Epithelial cell of esophagus (primary cell): ENCODE measurements around the gene TALDO1.

Experiments
- DNase-seq: peaks from one replicate; pipeline ENCODE4 v3.0.0; 2010; ENCODE audit warnings: low read depth
- H3K4me3 ChIP-seq: 2 replicates; pipeline ENCODE4 v1.5.1; 2011; ENCODE audit warnings: mild to moderate bottlenecking, low read length, control low read depth
- TF ChIP-seq, protein P1 (sequence below): IDR thresholded peaks from 2 replicates; pipeline ENCODE4 v1.5.1; 2011; ENCODE audit warnings: low read depth, mild to moderate bottlenecking, low read length, control low read depth, inconsistent platforms; ENCODE audit not compliant: insufficient read depth; ENCODE audit errors: missing control alignments

TALDO1 gene

DNA sequence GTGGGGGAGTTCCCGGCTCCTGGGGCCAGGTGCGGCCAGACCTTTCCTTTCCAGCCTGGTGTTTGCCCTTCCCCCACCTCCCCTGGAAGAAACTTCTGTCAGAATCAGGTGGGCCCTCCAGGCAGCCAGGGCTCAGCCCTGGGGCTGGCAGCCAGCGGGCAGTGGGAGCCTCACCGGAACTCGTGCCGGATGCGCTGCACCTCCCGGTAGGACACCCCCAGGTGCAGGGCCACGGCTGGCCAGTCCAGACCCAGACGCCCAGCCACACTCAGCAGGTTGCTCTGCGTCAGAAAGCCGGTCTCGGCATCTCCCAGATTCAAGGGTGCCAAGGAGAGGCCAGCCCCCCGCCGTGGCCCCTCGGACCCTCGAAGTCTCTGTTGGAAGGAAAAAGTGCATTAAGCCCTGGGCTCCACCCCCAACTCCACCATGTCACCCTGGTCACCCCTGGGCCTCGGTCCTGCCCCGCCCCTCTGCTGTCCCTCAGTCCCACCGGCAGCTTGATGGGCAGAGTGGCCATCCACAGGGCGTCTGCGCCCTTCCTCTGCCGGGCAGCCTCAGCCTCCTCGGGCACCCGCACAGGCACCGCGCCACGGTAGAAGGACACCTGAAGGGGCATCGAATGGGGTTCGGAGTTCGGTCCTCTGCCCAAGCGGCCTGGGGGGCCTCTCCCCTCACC is 52.5 kb downstream of the TALDO1 start:
- DNase-seq, result no peak
- TF ChIP-seq, protein P1, sequence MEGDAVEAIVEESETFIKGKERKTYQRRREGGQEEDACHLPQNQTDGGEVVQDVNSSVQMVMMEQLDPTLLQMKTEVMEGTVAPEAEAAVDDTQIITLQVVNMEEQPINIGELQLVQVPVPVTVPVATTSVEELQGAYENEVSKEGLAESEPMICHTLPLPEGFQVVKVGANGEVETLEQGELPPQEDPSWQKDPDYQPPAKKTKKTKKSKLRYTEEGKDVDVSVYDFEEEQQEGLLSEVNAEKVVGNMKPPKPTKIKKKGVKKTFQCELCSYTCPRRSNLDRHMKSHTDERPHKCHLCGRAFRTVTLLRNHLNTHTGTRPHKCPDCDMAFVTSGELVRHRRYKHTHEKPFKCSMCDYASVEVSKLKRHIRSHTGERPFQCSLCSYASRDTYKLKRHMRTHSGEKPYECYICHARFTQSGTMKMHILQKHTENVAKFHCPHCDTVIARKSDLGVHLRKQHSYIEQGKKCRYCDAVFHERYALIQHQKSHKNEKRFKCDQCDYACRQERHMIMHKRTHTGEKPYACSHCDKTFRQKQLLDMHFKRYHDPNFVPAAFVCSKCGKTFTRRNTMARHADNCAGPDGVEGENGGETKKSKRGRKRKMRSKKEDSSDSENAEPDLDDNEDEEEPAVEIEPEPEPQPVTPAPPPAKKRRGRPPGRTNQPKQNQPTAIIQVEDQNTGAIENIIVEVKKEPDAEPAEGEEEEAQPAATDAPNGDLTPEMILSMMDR, result no peak
- no peak overlapping the region for H3K4me3 ChIP-seq

DNA sequence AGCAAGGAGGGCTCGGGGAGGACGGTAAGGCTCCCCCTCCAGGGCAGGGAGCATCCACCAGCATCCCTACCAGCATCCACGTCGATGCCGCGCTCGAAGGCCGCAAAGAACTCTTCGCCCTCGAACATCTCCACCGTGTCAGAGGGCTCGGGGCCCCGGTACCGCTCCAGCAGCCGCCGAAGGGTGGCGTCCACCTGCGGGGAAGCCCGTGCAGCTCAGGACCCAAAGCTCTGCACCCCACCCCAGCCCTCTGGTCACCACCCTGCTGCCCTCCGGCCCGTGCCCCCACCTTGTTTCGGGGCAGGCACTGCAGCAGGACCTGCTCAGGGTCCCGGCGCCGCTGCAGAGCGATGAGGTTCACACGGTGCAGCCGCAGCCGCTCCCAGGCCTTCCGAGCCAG is 53.2 kb downstream of the TALDO1 start:
- H3K4me3 ChIP-seq, result no peak overlapping the region
- TF ChIP-seq, protein P1, result no peak
- DNase-seq, result no peak

DNA sequence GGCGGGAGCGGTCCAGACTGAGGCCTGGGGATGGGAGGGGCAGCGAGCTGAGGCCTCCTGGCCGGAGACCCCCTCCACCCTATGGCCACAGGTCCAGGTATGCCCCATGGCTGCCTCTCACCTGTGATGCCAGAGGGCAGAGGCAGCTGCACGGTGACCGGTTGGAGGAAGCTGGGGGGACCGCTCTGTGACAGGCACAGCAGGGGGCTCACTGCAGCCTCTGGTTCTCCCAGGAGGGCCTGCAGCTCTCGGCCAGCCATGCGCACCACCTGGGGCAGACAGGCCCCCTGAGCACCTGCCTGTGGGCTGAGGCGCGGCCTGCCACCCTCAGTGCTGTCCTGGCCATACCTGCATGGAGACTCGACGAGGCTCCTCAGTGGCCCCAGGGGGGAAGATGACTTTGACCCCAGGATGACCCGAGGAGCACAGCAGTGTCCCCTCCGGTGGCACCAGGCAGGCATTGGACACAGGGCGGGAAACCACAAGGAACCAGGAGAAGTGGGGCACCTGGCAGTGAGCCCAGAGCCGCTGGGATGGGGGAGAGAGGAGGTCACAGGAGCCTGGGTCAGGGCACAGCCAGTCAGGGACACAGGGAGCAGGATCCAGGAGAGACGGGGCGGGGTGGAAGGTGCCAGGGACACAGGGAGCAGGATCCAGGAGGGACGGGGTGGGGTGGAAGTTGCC is 54.0 kb downstream of the TALDO1 start:
- no peak for DNase-seq
- no peak overlapping the region for H3K4me3 ChIP-seq
- TF ChIP-seq, protein P1, result no peak

DNA sequence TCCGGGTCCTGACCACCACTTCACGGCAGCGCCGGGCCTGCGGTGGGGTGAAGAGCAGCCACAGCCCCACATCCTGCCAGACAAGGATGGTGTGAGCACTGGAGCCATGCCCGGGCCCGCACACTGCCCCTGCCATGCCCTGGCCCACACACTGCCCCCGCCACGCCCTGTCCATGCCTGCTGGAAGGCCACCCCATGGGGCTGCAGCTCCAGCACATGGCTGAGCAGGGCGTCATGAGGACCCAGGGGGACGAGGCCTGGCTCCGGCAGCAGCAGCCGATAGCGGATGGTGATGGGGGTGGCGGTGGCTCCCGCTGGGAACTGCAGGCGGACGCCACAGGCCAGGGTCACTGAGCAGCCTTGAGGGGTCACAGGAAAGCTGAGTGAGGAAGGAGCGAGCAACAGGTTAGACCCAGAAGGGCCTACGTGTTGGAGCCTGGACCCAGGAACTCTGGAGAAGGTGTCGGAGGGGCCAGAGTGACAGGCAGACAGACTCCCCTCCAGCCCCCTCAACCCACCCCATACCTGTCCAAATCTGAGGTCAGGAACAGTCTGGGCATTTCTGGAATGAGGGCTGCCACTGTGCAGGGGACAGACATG is 54.9 kb downstream of the TALDO1 start:
- H3K4me3 ChIP-seq, result no peak overlapping the region
- TF ChIP-seq, protein P1, result no peak
- DNase-seq, result no peak

DNA sequence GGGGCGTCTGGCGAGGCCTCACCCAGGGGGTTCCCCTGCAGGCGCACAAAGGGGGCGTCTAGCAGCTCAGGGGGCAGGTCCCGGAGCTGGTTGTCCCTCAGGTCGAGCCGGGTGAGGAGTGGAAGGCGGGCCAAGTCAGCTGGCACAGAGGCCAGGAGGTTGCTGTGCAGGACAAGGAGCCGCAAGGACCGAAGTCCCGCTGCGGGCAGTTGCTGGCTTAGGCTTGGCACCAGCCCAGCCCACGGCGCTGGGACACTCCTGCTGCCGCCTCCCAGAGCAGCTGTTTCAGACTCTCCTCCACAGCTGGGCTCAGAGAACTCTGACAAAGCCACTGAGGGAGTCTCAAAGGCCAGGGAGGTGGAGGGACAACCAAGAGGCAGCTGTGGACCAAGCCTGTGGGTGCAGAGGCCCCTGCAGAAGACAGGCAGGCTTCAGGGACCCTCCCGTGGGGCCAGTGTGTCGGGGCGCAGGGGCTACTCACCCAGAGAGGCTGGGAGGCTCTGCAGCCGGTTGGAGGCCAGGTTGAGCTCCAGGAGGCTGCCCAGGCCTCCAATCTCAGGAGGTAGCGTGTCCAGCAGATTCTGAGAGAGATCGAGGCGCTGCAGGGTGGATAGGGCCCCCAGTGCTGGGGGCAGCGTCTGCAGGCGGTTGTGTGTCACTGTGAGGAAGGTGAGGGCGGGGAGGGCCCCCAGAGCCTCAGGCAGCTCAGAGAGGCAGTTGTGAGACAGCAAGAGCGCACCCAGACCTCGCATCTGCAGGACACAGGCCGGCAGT is 55.6 kb downstream of the TALDO1 start:
- H3K4me3 ChIP-seq, result no peak overlapping the region
- no peak for DNase-seq
- TF ChIP-seq, protein P1, result no peak

DNA sequence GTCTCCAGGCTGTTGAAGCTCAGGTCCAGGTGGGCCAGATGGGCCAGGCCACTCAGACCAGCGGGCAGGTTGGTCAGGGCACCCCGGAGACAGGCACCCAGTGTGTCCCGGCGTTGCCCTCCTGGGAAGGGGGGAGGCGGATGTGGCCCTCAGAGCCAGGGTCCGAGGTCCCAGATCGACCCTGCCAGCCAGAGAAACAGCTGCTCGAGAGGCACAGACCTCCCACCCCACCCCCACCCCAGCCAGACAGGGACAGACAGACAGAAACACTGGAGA is 56.1 kb downstream of the TALDO1 start:
- DNase-seq, result no peak
- H3K4me3 ChIP-seq, result no peak overlapping the region
- TF ChIP-seq, protein P1, result no peak
